OCI-LY7 (cell line): ENCODE measurements around the gene AXL.

ENCODE experiments used
- EZH2phosphoT487 ChIP-seq: fragments of 200-600 bp; sonication (generic); IDR thresholded peaks from 2 replicates; pipeline ENCODE4 v1.6.1; 2018; ENCODE audit warnings: low read depth, borderline replicate concordance, mild to moderate bottlenecking, mixed run types, antibody characterized with exemption, low read length, moderate library complexity, mixed read lengths
- TF ChIP-seq, protein P1 (sequence below): fragments of 200-600 bp; sonication (generic); conservative IDR thresholded peaks from 2 replicates; pipeline ENCODE4 v1.5.1; 2014; ENCODE audit warnings: mild to moderate bottlenecking, antibody characterized with exemption, low read length, moderate library complexity, mixed read lengths

DNA sequence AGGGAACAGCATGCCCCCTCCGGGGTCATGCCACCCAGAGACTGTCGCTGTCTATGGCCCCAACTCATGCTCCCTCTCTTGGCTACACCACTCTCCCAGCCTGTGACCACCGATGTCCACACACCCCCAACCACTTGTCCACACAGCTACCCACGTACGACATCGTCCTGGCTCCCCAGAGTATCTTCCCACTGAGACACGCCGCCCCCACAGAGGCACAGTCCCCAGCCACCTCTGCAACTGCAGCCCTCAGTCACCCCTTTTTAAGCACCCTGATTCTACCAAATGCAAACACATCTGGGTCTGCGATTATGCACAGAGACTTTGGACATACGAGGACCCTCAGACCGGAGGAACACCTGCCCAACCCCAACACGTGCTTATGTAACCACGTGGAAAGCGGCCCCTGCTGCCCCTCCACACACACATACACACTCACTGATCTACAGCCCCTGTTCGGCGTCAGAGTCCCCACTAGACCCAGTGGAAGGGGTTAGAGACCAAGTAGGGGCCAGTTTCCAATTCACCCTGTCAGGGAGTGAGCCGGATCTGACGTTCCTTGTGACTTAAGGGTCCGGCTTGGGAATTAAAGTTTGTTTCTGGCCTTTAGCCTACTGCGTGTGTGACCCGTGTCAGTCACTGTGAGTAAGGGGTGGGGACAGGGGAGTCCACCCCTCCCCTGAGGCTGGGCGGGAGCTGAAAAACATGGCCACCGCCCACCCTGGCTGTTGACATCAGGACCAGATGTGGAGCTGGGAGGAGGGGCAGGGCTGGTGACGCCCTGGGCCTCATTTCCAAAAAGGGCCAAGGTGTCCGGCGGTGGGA, 11.9 kb upstream of the AXL start:
- TF ChIP-seq, protein P1, sequence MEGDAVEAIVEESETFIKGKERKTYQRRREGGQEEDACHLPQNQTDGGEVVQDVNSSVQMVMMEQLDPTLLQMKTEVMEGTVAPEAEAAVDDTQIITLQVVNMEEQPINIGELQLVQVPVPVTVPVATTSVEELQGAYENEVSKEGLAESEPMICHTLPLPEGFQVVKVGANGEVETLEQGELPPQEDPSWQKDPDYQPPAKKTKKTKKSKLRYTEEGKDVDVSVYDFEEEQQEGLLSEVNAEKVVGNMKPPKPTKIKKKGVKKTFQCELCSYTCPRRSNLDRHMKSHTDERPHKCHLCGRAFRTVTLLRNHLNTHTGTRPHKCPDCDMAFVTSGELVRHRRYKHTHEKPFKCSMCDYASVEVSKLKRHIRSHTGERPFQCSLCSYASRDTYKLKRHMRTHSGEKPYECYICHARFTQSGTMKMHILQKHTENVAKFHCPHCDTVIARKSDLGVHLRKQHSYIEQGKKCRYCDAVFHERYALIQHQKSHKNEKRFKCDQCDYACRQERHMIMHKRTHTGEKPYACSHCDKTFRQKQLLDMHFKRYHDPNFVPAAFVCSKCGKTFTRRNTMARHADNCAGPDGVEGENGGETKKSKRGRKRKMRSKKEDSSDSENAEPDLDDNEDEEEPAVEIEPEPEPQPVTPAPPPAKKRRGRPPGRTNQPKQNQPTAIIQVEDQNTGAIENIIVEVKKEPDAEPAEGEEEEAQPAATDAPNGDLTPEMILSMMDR, result no peak
- no peak for TF ChIP-seq EZH2phosphoT487
